Left cardiac atrium (tissue), 4 donors: ENCODE results near the gene CDC42BPB. TPM values are rescaled to one million over a fixed set of nuclear protein-coding genes. Genes with fewer than 3 reads are reported as not detected.

ENCODE experiments used
- ATAC-seq, 2 donors: fragments of 200-7000 bp; cut with Tn5 transposase; one replicate each; pipeline ENCODE4 v1.9.1; 2020; ENCODE audit warnings: mild to moderate bottlenecking in 2 of 2, moderate library complexity in 2 of 2
- DNase-seq: peaks from one replicate; pipeline ENCODE4 v3.0.0-alpha.2; 2020
- intact Hi-C, 2 donors: fragments of 100-400 bp; cut with DNase I; formaldehyde crosslinking; loops; one replicate each; pipeline versions ENCODE4 v1.14.1 to v1.15.1; 2022 to 2023
- total RNA-seq, 2 donors: library from RNA; stranded (reverse); fragmentation: NEBNext Ultra II Directional; extraction: Animal tissue kit (Norgen Biotek cat#: 25700); gene quantifications; one replicate each; pipeline ENCODE4 v1.2.1, GENCODE V29; 2021
- donor health status: DM: no; HTN: yes; CAD: no.
- donor health status: DM: no; HTN: yes; CAD: no; lungs with severe emphysema.
- donor health status: DM: yes; HTN: yes; CAD: no.
- donor health status: Dilated cardiomyopathy.

CDC42BPB gene
- total RNA-seq, 2 donors from 2014 or later, result 57.3 to 79.2 TPM

- ATAC-seq (peak in 1 of 2 donors; percentile 24), DNase-seq (no peak)
- intact Hi-C loops, result no loop called here
Observed at GRCh38 chr14:102982852-102983470, 74.4 kb downstream of the CDC42BPB start.

DNA sequence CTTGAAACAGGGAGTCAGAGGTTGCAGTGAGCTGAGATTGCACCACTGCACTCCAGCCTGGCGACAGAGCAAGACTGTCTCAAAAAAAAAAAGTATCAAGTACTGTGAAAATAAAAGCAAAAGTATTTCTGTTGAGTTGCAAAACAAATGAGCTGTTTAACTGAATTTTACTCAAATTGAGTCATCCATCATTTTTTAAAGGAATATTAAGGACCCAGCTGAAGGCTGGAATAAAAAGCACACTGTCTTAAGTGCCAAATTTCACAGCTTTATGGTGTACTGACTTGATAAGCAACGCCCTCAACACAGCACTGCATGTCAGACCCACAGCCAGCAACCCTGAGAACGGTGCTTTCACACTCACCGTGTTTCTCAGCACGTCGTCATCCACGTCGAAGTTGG is 76.9 kb downstream of the CDC42BPB start:
- ATAC-seq, result peak; percentile 64 to 72
- intact Hi-C loops, result no loop called here

GRCh38 chr14:102979406-102979805 is 77.9 kb downstream of the CDC42BPB start:
- ATAC-seq (no peak), DNase-seq (no peak)
- intact Hi-C loops, result no loop called here

More for the DNA sequence above, 76.9 kb downstream of the CDC42BPB start:
- DNase-seq, result no peak

DNA sequence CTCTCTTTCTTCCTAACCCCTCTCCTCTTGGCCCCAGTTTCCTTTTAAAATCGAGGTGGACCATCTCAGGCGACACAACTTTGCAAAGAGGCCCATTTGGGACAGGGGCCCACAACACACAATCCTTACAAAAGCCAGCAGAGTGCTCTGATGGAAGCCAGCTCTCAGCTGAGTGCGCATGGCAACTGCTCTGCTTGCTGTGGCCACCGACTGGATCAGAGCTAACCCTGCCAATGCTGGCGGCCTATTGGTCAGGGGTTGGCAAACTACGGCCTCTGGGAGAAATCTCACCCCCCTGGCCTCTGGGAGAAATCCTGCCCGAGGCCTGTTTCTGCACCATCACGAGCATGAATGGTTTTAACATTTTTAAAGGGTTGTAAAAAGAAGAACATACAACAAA is 79.9 kb downstream of the CDC42BPB start:
- intact Hi-C loops, result no loop called here
- DNase-seq, result no peak
- ATAC-seq, result no peak

DNA sequence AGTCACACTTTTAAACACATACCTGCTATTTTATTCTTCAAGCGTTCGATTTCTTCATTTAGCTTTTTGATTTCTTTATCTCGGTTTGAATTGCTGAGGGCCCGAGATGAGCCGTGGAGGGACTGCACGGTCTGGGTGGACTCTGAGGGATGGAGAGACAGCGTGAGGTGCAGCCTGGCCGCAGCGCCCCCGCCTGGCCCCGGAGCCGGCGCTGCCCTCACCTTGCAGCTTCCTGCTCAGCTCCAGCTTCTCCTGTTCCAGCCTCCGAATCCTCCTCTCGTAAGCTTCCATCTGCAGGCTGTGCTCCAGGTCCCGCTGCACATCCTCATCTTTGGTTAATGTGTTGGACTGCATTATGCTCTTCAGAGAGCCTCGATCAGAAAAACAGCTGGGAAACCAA is 81.7 kb downstream of the CDC42BPB start:
- ATAC-seq (no peak), DNase-seq (no peak)
- intact Hi-C loops, result no loop called here

- no peak for DNase-seq
- no peak for ATAC-seq
- intact Hi-C loops, result no loop called here
Observed at GRCh38 chr14:102973706-102974285, 83.6 kb downstream of the CDC42BPB start.

GRCh38 chr14:102971836-102972606 is 85.3 kb downstream of the CDC42BPB start:
- intact Hi-C loops, result no loop called here
- no peak for ATAC-seq
- DNase-seq, result no peak

DNA sequence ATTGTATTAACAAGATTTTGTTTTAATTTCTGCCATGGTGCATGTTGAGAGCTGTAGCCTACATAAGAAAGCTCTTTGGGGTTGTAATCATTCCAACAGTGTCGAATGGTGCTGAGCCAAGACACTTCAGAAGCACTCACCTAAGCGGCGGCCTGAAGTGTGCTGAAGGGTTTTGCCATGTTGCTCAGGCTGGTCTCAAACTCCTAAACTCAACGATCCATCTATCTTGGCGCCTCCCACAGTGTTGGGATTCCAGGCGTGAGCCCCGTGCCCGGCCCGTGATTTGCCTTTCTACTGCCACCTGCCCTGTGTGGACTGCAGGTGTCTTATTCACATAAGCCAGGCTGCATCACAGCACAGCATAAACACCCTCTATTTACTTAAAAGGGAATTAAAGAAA is 86.0 kb downstream of the CDC42BPB start:
- ATAC-seq (no peak), DNase-seq (no peak)
- intact Hi-C loops, result no loop called here

DNA sequence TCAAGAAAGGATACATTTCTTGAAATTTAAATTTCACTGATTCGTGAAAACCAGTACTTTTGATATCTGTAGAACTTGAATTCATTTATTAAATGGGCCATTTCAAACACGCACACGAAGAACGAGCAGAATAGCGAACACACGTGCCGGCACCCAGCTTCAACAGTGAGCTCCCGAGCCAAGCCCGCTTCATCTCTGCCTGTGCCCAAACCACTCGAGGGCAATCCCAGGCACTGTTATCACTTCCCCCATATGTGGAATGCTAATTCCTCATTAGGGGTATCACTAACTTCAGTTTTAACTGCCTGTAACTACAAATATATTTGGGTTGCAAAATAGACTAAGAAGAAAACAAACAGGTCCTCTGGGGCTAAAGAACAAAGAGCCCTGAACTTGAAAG is 86.9 kb downstream of the CDC42BPB start:
- no peak for ATAC-seq
- intact Hi-C loops, result no loop called here
- DNase-seq, result no peak

DNA sequence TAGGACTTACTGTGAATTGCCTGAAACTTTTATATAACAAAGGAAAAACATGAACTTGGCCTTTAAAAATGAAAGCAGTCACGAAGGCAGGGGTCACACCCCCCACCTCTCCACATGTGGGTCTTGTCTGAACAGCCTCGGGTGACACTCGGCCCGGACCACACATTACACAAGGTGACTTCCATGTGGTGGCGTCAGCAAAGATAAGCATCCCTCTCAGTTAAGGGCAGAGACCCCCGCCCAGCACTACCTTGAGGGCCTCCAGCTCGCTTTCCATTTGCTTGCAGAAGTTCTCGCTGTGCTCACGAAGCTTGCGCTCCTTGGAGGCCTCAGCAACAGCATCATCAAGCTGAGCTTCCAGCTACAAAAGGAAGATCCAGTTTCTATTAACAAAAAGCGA is 87.4 kb downstream of the CDC42BPB start:
- intact Hi-C loops, result no loop called here
- ATAC-seq, result no peak
- no peak for DNase-seq

- ATAC-seq (no peak), DNase-seq (no peak)
- intact Hi-C loops, result no loop called here
Observed at GRCh38 chr14:102969060-102969791, 88.1 kb downstream of the CDC42BPB start.

- DNase-seq (no peak), ATAC-seq (no peak)
- intact Hi-C loops, result no loop called here
Observed at GRCh38 chr14:102968306-102968705, 89.0 kb downstream of the CDC42BPB start.

DNA sequence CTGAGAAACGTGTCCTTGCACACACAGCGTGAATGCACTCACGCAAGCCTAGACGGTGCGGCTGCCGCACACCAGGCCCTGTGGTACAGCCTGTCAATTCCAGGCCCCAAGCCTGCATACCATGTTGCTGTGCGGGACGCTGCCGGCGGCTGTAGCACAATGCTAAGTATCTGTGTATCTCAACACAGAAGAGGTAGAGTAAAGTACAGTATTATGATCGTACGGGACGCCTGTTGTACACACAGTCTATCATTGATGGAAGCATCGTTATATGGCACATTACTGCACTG is 89.9 kb downstream of the CDC42BPB start:
- intact Hi-C loops, result no loop called here
- ATAC-seq, result no peak

DNA sequence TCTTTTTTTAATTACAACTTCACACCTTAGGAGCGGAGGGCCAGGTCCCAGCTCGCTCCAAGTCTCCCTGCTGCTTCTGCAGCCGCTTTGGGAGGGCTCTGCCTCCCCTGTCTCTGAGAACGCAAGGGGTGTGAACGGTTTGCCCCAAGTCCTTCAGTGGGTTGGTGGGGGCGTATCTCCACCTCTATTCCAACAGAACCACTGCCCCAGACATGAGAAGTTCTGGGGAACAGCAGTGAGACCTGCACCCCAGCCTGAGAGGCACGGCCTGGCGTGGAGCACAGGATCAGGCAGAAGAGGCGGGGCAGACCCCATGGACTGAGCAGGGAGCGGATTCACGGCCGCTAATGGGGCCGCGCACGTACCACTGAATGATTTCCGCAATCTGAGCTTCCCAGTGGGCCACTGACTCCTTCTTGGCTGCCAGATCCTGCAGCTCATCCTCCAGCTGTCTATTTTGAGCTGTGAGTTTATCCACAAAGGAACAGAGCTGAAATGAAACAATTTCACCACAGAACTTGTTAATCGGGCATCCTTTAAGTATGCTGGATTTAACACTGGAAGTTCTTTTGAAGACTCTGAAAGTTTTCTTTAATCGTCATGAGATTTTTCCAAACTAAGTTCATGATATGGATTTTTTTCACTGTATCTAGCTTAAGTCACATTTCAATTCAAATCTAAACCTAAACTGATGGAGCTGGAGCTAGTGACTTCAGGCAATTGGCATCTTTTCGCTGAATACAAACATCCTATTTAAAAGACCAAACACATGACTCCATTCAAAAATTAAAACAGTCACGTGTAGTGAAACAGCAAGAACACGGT is 90.5 kb downstream of the CDC42BPB start:
- DNase-seq (no peak), ATAC-seq (no peak)
- intact Hi-C loops, result no loop called here

More for the DNA sequence above, 89.9 kb downstream of the CDC42BPB start:
- DNase-seq, result no peak

- DNase-seq (no peak), ATAC-seq (no peak)
- intact Hi-C loops, result no loop called here
Observed at GRCh38 chr14:102965971-102966655, 91.2 kb downstream of the CDC42BPB start.

DNA sequence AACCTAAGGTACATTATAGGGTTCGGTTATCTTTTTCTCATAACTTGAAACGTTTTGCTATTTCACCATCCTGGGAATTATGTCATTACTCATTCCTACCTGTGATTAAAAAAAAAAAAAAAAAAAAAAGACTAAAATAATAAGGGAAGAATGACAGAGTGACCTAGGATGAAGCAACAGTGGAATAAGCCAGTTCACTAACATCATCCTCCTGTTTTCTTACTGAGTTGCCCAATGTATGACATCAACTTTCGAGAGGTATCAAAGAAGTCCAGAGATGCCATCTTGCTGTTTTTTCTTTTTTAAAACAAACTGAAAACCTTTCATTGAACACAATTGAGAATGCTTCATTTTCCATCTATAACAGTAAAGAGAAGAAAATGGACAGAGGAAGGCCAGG is 92.1 kb downstream of the CDC42BPB start:
- DNase-seq (no peak), ATAC-seq (no peak)
- intact Hi-C loops, result no loop called here

DNA sequence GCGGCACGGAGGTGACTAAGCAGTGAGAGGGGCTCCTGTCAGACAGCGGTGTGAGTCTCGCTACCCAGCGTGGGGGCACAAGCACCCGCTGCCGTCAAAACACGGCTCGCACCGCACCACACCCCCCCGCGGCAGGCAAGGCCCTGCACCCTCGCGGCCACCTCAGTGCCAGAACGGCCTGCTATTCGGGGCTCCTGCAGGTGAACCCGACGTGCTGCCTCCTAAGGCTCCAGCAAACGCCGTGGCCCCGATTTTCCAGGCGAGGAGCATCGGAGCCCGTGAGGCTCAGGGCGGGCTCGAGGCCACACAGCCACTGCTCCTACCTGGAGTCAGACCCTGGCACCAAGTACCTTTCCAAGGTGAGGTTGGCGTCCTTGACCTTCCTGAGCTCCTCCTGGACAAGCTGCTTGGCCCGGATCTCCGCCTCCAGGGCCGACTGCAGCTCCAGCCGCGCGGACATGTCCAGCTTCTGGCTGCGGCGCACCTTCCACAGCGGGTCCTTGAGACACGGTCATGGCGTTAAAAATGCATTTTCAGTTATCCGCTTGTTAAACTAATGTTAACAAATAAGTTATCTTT is 93.1 kb downstream of the CDC42BPB start:
- intact Hi-C loops, result no loop called here
- DNase-seq (no peak), ATAC-seq (no peak)

GRCh38 chr14:102962111-102962627 is 95.2 kb downstream of the CDC42BPB start:
- no peak for ATAC-seq
- DNase-seq, result no peak
- intact Hi-C loops, result no loop called here
